HG03460 (cell line): ENCODE results near the gene NEGR1.

Experiments
- ATAC-seq: cut with Tn5 transposase; IDR thresholded peaks from one replicate; pipeline ENCODE4 v1.9.1; 2021; ENCODE audit not compliant: unreplicated experiment

NEGR1 gene

GRCh38 chr1:71787699-71788098 lies 494.6 kb downstream of the NEGR1 start:
- no peak for ATAC-seq

DNA sequence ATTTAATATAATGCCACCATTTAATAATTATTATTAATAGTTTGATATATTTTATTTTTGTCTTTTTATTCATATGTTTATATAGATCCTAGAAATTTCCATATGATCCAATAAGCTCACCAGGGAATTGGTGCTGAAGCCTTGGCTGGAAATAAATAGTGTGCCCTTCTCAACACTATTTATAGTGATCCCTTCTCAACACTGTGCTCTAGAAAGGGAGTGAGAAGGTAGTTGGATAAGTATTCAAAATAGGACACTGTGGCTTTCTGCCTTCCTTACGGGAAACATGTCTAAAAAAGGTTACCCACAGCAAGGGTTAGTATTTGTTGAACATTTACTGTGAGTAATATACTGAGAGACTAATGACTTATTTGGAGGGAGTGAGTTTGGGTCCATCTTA lies 496.1 kb downstream of the NEGR1 start:
- ATAC-seq, result no peak

DNA sequence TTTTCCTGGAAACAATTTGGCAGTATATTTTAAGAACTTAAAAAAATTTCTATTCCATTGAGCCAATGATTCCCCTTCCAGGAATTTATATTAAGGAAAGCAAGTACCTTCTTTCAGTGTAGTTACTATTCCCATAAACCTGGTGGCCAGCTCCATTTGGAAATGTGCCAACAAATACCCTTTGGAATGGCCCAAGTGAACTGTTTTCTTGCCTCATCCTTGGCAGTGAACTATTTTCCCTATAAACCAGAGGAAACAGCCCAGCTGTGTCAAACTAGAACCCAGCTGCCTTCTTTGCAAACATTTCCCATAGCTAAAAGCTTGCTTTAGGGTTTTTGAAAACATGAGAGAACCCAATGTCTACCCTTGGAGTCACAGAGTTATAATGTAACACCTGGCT lies 496.9 kb downstream of the NEGR1 start:
- no peak for ATAC-seq

DNA sequence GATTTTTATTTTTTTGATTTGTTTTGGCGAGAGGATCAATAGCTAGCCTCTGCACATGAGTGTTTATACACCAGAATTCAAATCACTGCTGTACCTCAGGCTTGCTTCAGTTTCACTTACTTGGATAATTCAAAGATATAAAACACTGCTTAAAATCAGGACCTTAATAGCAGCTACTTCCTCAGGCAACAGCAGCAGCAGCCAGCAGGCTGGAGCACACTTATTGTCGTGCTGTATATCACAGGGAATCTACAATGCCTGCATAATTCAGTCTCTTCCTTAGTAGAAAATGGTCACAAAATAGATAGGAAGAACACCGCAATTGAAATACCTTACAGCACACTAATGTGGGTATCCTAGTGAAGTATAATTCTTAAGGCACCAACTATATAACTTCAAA lies 497.3 kb downstream of the NEGR1 start:
- ATAC-seq, result no peak

DNA sequence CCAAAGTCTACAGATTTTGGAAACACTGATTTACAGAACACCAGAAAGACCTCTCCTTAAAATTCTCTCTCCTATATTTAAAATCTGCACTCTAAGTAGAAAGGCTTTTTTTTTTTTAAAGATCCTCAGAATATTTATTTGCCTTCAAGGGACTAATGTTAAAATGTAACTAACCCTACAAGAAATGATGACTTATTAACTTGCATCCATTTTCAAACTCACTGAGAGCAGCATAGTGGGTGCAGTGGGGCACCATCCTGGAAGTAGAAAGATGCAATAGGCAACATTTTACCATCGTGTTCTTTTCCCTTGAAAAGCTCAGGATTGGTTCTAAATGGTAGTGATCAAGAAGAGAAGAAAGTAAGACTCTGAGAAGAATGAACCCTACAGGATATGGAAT lies 498.1 kb downstream of the NEGR1 start:
- ATAC-seq, result no peak

GRCh38 chr1:71783071-71783470 lies 499.3 kb downstream of the NEGR1 start:
- ATAC-seq, result no peak

DNA sequence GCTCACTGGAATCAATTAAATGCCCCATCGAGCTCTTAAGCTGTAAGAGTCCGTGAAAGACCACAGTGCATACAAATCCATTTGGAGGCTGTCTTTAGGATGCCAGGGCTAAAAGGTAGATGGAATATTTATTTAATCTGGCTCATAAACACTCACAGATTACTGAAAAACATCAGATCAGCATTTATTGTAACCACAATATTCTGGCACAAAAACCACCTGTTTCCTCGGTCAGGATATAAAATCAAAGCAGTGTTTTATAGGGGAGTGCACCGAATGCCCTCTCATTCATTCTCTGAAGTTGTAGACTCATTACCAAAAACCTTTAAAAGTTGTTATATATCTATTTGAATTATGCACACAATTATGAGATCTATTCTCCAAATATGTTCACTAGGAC lies 500.9 kb downstream of the NEGR1 start:
- no peak for ATAC-seq

GRCh38 chr1:71780681-71781080 lies 501.7 kb downstream of the NEGR1 start:
- no peak for ATAC-seq

GRCh38 chr1:71778940-71779339 lies 503.4 kb downstream of the NEGR1 start:
- no peak for ATAC-seq

GRCh38 chr1:71777094-71777493 lies 505.2 kb downstream of the NEGR1 start:
- ATAC-seq, result no peak

- no peak for ATAC-seq
Observed at GRCh38 chr1:71774705-71775104, 507.6 kb downstream of the NEGR1 start.

- no peak for ATAC-seq
Observed at GRCh38 chr1:71770121-71770520, 512.2 kb downstream of the NEGR1 start.

- no peak for ATAC-seq
Observed at GRCh38 chr1:71766748-71767147, 515.6 kb downstream of the NEGR1 start.

- ATAC-seq, result no peak
Observed at GRCh38 chr1:71762514-71763255, 519.7 kb downstream of the NEGR1 start.

GRCh38 chr1:71755441-71755840 lies 526.9 kb downstream of the NEGR1 start:
- ATAC-seq, result no peak

GRCh38 chr1:71753746-71754145 lies 528.6 kb downstream of the NEGR1 start:
- ATAC-seq, result no peak

GRCh38 chr1:71745326-71745725 lies 537.0 kb downstream of the NEGR1 start:
- no peak for ATAC-seq

GRCh38 chr1:71743862-71744261 lies 538.5 kb downstream of the NEGR1 start:
- ATAC-seq, result no peak

DNA sequence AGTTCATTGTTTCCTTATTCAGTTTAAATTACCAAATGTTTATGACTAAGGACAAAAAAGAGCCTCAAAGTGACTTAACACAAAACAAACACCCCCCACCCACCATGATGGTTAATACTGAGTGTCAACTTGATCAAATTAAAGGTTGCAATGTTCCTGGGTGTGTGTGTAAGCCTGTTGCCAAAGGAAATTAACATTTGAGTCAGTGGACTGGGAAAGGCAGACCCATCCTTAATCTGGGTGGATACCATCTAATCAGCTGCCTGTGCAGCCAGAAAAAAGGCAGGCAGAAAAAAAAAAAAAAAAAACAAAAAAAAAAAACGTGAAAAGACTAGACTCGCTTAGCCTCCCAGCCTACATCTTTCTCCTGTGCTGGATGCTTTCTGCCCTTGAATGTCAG lies 543.4 kb downstream of the NEGR1 start:
- no peak for ATAC-seq

GRCh38 chr1:71738256-71738655 lies 544.1 kb downstream of the NEGR1 start:
- no peak for ATAC-seq

DNA sequence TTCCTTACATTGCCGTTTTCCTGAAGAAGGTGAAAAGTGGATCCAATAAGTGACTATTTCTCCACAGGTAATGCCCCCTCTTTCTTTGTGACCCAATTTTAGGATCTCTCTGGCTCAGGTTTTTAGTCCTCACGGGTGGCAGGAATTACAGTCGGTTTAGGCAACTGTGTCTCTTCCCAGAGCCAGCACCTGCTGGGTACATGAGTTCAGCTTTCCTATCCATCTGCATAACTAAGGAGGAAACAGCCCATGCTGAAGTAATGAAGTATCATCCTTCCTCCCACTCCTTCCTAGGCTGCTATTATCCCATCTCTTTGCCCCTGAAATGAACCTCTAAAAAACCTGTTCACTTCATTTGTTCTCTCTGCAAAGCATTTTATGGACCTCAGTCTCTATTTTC lies 544.6 kb downstream of the NEGR1 start:
- no peak for ATAC-seq

DNA sequence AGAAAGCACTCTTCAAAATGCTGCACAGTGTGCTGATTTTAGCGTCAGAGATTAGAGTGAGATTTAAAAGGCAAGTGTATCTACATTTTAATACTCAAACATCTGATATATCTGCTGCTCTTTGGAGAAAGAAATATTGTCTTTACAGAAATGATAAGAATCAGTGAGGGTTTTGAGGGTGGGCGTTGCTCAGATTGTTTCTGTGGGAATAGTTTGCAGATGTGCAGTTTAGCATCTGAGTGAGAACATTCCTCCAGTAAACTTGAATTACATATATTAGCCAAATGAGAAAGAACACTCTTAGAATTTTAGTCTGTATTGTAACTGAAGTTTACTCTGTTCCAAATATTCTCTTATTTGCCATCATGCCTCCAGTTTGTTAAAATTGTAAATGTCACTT lies 549.2 kb downstream of the NEGR1 start:
- ATAC-seq, result no peak

GRCh38 chr1:71721532-71721931 lies 560.8 kb downstream of the NEGR1 start:
- ATAC-seq, result no peak
